ENCODE results near the gene PTCD1. TPM values are rescaled to one million over a fixed set of nuclear protein-coding genes. Genes with fewer than 3 reads are reported as not detected.

PTCD1 gene
- total and polyA plus RNA-seq, 9 of the 15 experiments (the other 6 are each of a cell fraction or from before 2014, with no cell fraction given), result 0.46 to 17.1 (median 6.2) TPM

DNA sequence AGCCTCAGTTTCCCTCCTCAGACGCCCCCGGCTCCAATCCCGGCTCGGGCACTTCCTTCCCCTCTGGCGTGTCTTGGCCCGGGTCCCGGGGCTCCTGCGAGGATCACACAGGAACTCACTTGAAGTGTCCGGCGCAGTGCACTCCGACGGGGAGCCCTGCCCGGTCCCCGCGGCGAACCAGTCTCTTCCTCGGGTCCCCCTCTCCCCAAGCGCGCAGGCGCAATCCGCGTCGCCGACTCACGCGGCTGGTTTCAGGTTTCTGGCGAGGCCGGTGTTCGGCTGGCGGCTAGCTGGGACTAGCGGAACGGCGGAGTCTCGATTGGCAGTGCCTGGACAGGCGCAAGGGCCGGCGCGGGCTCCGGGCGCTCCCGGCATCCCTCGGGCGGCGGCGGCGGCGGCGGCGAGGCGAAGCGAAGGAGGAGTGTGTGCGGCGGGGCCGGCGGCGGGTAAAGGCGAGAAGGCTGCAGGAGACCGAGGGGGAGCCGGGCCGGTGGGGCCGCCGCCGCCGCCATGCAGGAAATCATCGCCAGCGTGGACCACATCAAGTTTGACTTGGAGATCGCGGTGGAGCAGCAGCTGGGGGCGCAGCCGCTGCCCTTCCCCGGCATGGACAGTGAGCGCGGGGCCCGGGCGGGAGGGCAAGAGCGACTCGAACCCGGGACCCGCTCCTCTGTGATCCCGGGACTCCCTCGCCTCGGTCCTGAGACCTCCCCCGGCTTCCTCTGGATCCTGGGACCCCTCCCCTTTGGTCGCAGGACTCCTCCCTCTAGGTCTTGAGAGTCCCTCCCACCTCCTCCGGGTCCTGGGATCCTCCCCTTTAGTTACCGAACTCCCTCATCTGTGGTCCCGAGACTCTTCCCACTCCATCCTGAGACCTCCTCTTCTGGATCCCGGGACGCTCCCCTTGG is at the start of gene PTCD1, which contains the start of gene CPSF4 (continued):
- TF ChIP-seq CEBPZ (IDR thresholded peaks at IDR 0.05; ENCODE audit: borderline replicate concordance, low read depth, low read length) (no peak), MCM2 (IDR thresholded peaks at IDR 0.05; ENCODE audit: low read depth) (no peak), MCM3 (IDR thresholded peaks at IDR 0.05) (no peak), CREB3L1 (IDR thresholded peaks at IDR 0.05; ENCODE audit: borderline replicate concordance, low read depth) (peak; percentile 63; the same call in 1 of the 2 replicates), KLF13 (tag; IDR thresholded peaks at IDR 0.05; ENCODE audit: borderline replicate concordance, low read depth) (no peak), NFRKB (IDR thresholded peaks at IDR 0.05; ENCODE audit: low read depth) (no peak), GATAD2B (IDR thresholded peaks at IDR 0.05; ENCODE audit: borderline replicate concordance) (no peak; the same call in 1 of the 2 replicates), CREB3 (tag; conservative IDR thresholded peaks at IDR 0.05; ENCODE audit: low read depth) (no peak), ZNF507 (tag; conservative IDR thresholded peaks at IDR 0.05) (no peak), ZFX (CRISPR knock-in tag; IDR thresholded peaks at IDR 0.05) (peak; percentile 78), ARID1B (IDR thresholded peaks at IDR 0.05) (no peak), ZNF165 (CRISPR knock-in tag; IDR thresholded peaks at IDR 0.05; ENCODE audit: borderline replicate concordance) (no peak), ZNF140 (CRISPR knock-in tag; IDR thresholded peaks at IDR 0.05) (no peak), HIVEP1 (CRISPR knock-in tag; IDR thresholded peaks at IDR 0.05) (peak; percentile 84; the same call in 1 of the 2 replicates), MXI1 (IDR thresholded peaks at IDR 0.05; ENCODE audit: low read depth, low read length) (no peak), BRD9 (IDR thresholded peaks at IDR 0.05; ENCODE audit: low read depth, partially characterized antibody) (no peak), CREB5 (CRISPR knock-in tag; IDR thresholded peaks at IDR 0.05) (no peak), DMBX1 (CRISPR knock-in tag; IDR thresholded peaks at IDR 0.05; ENCODE audit: borderline replicate concordance) (peak; percentile 69), SETDB1 (IDR thresholded peaks at IDR 0.05; ENCODE audit: low read length) (no peak), TARDBP (IDR thresholded peaks at IDR 0.05) (peak; percentile 12; the same call in 1 of the 2 replicates), DPF2 (IDR thresholded peaks at IDR 0.05) (no peak), MTA2 (IDR thresholded peaks at IDR 0.05; ENCODE audit: low read depth) (no peak), ZNF311 (CRISPR knock-in tag; IDR thresholded peaks at IDR 0.05) (no peak)
